SK-N-SH (cell line): ENCODE measurements around the gene PAN2. TPM values are rescaled to one million over a fixed set of nuclear protein-coding genes. Genes with fewer than 3 reads are reported as not detected.

Experiments used
- CTCF ChIA-PET: fragments of 300-600, 350-600 bp; formaldehyde crosslinking; extraction: SDS; loops from one replicate; lab custom pipeline; 2021; lab: Yijun Ruan, JAX
- POLR2A ChIA-PET: fragments of 350-600 bp; sonication (Branson Sonifier 250); formaldehyde crosslinking; extraction: SDS; loops from one replicate; lab custom pipeline; 2020; ENCODE audit warnings: antibody characterized with exemption, inconsistent platforms; lab: Yijun Ruan, JAX
- DNase-seq: peaks from one replicate; pipeline ENCODE4 v3.0.0; 2012
- H2AFZ ChIP-seq: fragments of 200-600 bp; sonication (generic); 2 replicates; pipeline ENCODE4 v1.8.1; 2016; ENCODE audit warnings: antibody characterized with exemption, mild to moderate bottlenecking, low read depth
- H3F3A ChIP-seq: fragments of 200-600 bp; sonication (generic); replicated peaks from 2 replicates; pipeline ENCODE3; 2016; ENCODE audit warnings: antibody characterized with exemption, mild to moderate bottlenecking; ENCODE audit not compliant: insufficient read depth
- H3K27ac ChIP-seq, 2 experiments: fragments of 200-500 bp in 1 of 2; fragments of 200-600 bp in 1 of 2; sonication (Bioruptor generic) in 1 of 2; sonication (generic), shearing (Covaris generic) in 1 of 2; 2 replicates each; pipeline versions ENCODE4 v1.5.1 to v1.6.1; 2014 to 2016; ENCODE audit warnings: low read depth in 2 of 2, inconsistent platforms in 1 of 2, low read length in 1 of 2, mild to moderate bottlenecking in 1 of 2, mixed read lengths in 1 of 2
- H3K27me3 ChIP-seq: fragments of 200-600 bp; sonication (generic), shearing (Covaris generic); 2 replicates; pipeline ENCODE4 v1.6.1; 2016; ENCODE audit warnings: mixed run types; ENCODE audit not compliant: insufficient read depth
- H3K36me3 ChIP-seq, 2 experiments: fragments of 200-500 bp in 1 of 2; fragments of 200-600 bp in 1 of 2; sonication (Bioruptor generic) in 1 of 2; sonication (generic) in 1 of 2; replicated peaks in 1 of 2; 2 replicates each; pipeline versions ENCODE3 to v1.5.1; 2014 to 2016; ENCODE audit warnings: low read length in 1 of 2, mild to moderate bottlenecking in 1 of 2; ENCODE audit not compliant: insufficient read depth in 2 of 2, control insufficient read depth in 1 of 2
- H3K4me1 ChIP-seq, 2 experiments: fragments of 200-500 bp in 1 of 2; fragments of 200-600 bp in 1 of 2; sonication (Bioruptor generic) in 1 of 2; sonication (generic), shearing (Covaris generic) in 1 of 2; 2 replicates each; pipeline versions ENCODE4 v1.5.1 to v1.6.1; 2014 to 2016; ENCODE audit warnings: low read depth in 1 of 2, low read length in 1 of 2, mixed run types in 1 of 2; ENCODE audit not compliant: insufficient read depth in 2 of 2, control insufficient read depth in 1 of 2
- H3K4me2 ChIP-seq: fragments of 200-600 bp; sonication (generic), shearing (Covaris generic); 2 replicates; pipeline ENCODE4 v1.6.1; 2017; ENCODE audit warnings: mixed run types
- H3K4me3 ChIP-seq, 2 experiments: fragments of 200-500 bp in 1 of 2; fragments of 200-600 bp in 1 of 2; sonication (Bioruptor generic) in 1 of 2; sonication (generic), shearing (Covaris generic) in 1 of 2; 2 replicates each; pipeline versions ENCODE4 v1.5.1 to v1.8.1; 2014 to 2016; ENCODE audit warnings: low read depth in 2 of 2, inconsistent platforms in 1 of 2, low read length in 1 of 2, mild to moderate bottlenecking in 1 of 2, mixed read lengths in 1 of 2, moderate library complexity in 1 of 2
- H3K79me2 ChIP-seq: fragments of 200-600 bp; sonication (generic); 2 replicates; pipeline ENCODE4 v1.8.1; 2017; ENCODE audit warnings: mild to moderate bottlenecking; ENCODE audit not compliant: insufficient read depth
- H3K9ac ChIP-seq: fragments of 200-600 bp; sonication (generic); 2 replicates; pipeline ENCODE4 v1.6.1; 2017; ENCODE audit warnings: mixed run types
- H3K9me2 ChIP-seq: fragments of 200-600 bp; sonication (generic); 2 replicates; pipeline ENCODE4 v1.6.1; 2017; ENCODE audit warnings: mixed run types
- H3K9me3 ChIP-seq: fragments of 200-600 bp; sonication (generic); 2 replicates; pipeline ENCODE4 v1.6.1; 2017; ENCODE audit warnings: mixed run types, mild to moderate bottlenecking, moderate library complexity
- H4K20me1 ChIP-seq: fragments of 200-600 bp; sonication (generic); 2 replicates; pipeline ENCODE4 v1.6.1; 2017; ENCODE audit warnings: mild to moderate bottlenecking, mixed run types; ENCODE audit not compliant: insufficient read depth
- FOSL2 ChIP-seq: IDR thresholded peaks from 2 replicates; pipeline ENCODE4 v1.4.0; 2012; ENCODE audit warnings: low read depth, mild to moderate bottlenecking, moderate library complexity, borderline replicate concordance
- JUND ChIP-seq: IDR thresholded peaks from 2 replicates; pipeline ENCODE4 v1.4.0; 2012
- NRF1 ChIP-seq: IDR thresholded peaks from 2 replicates; pipeline ENCODE4 v1.6.1; 2012; ENCODE audit warnings: low read depth, mild to moderate bottlenecking, low read length
- RXRA ChIP-seq: IDR thresholded peaks from 2 replicates; pipeline ENCODE4 v1.4.0; 2012; ENCODE audit warnings: low read depth, mild to moderate bottlenecking, borderline replicate concordance
- TEAD4 ChIP-seq: IDR thresholded peaks from 2 replicates; pipeline ENCODE4 v1.4.0; 2012; ENCODE audit warnings: mild to moderate bottlenecking, borderline replicate concordance; ENCODE audit not compliant: insufficient read depth
- WGBS: methylation state at CpG from one replicate; pipeline ENCODE4 v1.1.6; 2017; ENCODE audit warnings: low lambda C conversion rate; 5-methylcytosine and 5-hydroxymethylcytosine counted together
- polyA plus RNA-seq, 3 experiments: library from polyadenylated mRNA; depleted of rRNA; stranded (reverse); fragments of >200 nt; gene quantifications; 2 replicates each; pipeline ENCODE4 v1.2.3, GENCODE V29; 2012
- TF ChIP-seq, protein P1 (sequence below): IDR thresholded peaks from 2 replicates; pipeline ENCODE4 v1.6.1; 2012; ENCODE audit warnings: mild to moderate bottlenecking, low read depth, low read length, moderate library complexity
- TF ChIP-seq, protein P2 (sequence below): IDR thresholded peaks from 2 replicates; pipeline ENCODE4 v1.4.0; 2012; ENCODE audit warnings: low read depth
- TF ChIP-seq, protein P3 (sequence below): IDR thresholded peaks from 2 replicates; pipeline ENCODE4 v1.4.0; 2012; ENCODE audit warnings: low read depth, borderline replicate concordance
- TF ChIP-seq, protein P4 (sequence below): IDR thresholded peaks from 2 replicates; pipeline ENCODE4 v1.4.0; 2012; ENCODE audit warnings: low read depth, borderline replicate concordance

PAN2 gene
- polyA plus RNA-seq, 1 of the 3 experiments (the other 2 are of a cell fraction), result 37.1 TPM

DNA sequence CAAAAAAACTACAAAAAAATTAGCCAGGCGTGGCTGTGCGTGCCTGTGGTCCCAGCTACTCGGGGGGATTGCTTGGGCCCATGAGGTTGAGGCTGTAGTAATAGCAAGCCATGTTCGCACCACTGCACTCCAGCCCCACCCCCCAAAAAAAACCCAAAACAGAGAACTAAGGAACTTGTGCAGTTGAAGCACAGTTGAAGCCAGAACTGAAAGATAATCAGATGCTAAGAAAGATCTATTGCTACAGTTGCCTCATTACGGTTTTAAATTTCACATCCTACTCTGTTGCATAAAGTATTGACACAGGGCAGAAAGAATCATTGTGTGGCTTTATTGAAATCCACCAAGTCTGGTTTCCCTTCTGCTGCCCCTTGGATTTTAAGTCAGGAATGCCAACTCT is 37.5 kb downstream of the PAN2 start:
- H3K4me3 ChIP-seq, result no peak overlapping the region
- peaks cover 11% of the 10 kb centered on the region for H3F3A ChIP-seq
- DNase-seq, result no peak
- H3K9me2 ChIP-seq, result no peaks in the 10 kb centered on the region
- no peak overlapping the region for H3K9ac ChIP-seq
- H3K36me3 ChIP-seq, result peaks cover 7 to 27% of the 10 kb centered on the region in 2 experiments
- peaks cover 93% of the 10 kb centered on the region for H3K79me2 ChIP-seq
- H3K27ac ChIP-seq, result no peak overlapping the region
- no peak for TF ChIP-seq JUND
- TF ChIP-seq, protein P1, sequence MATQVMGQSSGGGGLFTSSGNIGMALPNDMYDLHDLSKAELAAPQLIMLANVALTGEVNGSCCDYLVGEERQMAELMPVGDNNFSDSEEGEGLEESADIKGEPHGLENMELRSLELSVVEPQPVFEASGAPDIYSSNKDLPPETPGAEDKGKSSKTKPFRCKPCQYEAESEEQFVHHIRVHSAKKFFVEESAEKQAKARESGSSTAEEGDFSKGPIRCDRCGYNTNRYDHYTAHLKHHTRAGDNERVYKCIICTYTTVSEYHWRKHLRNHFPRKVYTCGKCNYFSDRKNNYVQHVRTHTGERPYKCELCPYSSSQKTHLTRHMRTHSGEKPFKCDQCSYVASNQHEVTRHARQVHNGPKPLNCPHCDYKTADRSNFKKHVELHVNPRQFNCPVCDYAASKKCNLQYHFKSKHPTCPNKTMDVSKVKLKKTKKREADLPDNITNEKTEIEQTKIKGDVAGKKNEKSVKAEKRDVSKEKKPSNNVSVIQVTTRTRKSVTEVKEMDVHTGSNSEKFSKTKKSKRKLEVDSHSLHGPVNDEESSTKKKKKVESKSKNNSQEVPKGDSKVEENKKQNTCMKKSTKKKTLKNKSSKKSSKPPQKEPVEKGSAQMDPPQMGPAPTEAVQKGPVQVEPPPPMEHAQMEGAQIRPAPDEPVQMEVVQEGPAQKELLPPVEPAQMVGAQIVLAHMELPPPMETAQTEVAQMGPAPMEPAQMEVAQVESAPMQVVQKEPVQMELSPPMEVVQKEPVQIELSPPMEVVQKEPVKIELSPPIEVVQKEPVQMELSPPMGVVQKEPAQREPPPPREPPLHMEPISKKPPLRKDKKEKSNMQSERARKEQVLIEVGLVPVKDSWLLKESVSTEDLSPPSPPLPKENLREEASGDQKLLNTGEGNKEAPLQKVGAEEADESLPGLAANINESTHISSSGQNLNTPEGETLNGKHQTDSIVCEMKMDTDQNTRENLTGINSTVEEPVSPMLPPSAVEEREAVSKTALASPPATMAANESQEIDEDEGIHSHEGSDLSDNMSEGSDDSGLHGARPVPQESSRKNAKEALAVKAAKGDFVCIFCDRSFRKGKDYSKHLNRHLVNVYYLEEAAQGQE, result no peak
- TF ChIP-seq NRF1, result no peak
- TF ChIP-seq, protein P2, sequence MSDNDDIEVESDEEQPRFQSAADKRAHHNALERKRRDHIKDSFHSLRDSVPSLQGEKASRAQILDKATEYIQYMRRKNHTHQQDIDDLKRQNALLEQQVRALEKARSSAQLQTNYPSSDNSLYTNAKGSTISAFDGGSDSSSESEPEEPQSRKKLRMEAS, result no peak
- TF ChIP-seq, protein P3, sequence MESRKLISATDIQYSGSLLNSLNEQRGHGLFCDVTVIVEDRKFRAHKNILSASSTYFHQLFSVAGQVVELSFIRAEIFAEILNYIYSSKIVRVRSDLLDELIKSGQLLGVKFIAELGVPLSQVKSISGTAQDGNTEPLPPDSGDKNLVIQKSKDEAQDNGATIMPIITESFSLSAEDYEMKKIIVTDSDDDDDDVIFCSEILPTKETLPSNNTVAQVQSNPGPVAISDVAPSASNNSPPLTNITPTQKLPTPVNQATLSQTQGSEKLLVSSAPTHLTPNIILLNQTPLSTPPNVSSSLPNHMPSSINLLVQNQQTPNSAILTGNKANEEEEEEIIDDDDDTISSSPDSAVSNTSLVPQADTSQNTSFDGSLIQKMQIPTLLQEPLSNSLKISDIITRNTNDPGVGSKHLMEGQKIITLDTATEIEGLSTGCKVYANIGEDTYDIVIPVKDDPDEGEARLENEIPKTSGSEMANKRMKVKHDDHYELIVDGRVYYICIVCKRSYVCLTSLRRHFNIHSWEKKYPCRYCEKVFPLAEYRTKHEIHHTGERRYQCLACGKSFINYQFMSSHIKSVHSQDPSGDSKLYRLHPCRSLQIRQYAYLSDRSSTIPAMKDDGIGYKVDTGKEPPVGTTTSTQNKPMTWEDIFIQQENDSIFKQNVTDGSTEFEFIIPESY, result no peak
- TF ChIP-seq, protein P4, sequence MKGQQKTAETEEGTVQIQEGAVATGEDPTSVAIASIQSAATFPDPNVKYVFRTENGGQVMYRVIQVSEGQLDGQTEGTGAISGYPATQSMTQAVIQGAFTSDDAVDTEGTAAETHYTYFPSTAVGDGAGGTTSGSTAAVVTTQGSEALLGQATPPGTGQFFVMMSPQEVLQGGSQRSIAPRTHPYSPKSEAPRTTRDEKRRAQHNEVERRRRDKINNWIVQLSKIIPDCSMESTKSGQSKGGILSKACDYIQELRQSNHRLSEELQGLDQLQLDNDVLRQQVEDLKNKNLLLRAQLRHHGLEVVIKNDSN, result no peak
- TF ChIP-seq TEAD4, result no peak
- no peak for TF ChIP-seq FOSL2
- no peaks in the 10 kb centered on the region for H3K9me3 ChIP-seq
- H2AFZ ChIP-seq, result no peak overlapping the region
- H3K4me2 ChIP-seq, result no peak overlapping the region
- ChIA-PET POLR2A (no interaction called here), CTCF (interaction anchor here (1.0 kb wide), 1 partner anchor 20 kb away, joined by 3 read pairs; the partner anchor contains the start of gene CNPY2)
- H3K4me1 ChIP-seq, result peaks cover 18 to 27% of the 10 kb centered on the region in 2 experiments; a peak in 2 of 4 replicates
- H3K27me3 ChIP-seq, result no peaks in the 10 kb centered on the region
- WGBS, result 93% methylated on average over 5 of the region's 5 CpGs
- peaks cover 58% of the 10 kb centered on the region for H4K20me1 ChIP-seq

DNA sequence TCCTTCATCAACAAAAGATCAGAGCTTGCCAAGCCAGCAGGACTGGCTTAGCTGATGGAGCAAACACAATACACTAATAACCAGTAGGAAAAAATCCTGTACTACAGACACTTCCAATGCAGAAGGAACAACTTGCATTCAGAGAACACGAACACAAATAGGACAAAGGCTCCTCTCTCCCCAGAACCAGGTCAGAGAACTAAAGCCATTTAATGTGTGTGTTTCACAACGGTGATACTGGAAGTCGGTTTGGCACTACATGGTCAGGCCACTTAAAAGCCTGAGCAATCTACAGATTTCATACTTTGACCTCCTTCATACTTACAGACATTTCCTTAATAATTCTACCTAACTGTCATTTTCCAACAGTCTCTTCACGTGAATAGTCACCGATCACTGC is 40.0 kb downstream of the PAN2 start:
- H3K36me3 ChIP-seq, result peaks cover 14 to 44% of the 10 kb centered on the region in 2 experiments
- peaks cover 9 to 20% of the 10 kb centered on the region in 2 experiments; a peak in 2 of 4 replicates for H3K4me1 ChIP-seq
- H3K9ac ChIP-seq, result no peak overlapping the region
- peaks cover 53% of the 10 kb centered on the region for H4K20me1 ChIP-seq
- H3K79me2 ChIP-seq, result peaks cover 100% of the 10 kb centered on the region
- no peak overlapping the region for H3K27ac ChIP-seq
- ChIA-PET CTCF (interaction anchor here (1.3 kb wide), 3 partner anchors 10 to 105 kb away, joined by 3 to 5 read pairs (median 4); partner anchors contain the start of genes ANKRD52 and SMARCC2), POLR2A (no interaction called here)
- TF ChIP-seq RXRA, result no peak
- TF ChIP-seq, protein P1, result no peak
- no peak overlapping the region for H3K4me2 ChIP-seq
- 89% methylated on average over 5 of the region's 5 CpGs for WGBS
- peaks cover 3% of the 10 kb centered on the region for H3F3A ChIP-seq
- no peak for DNase-seq
- H3K9me3 ChIP-seq, result no peaks in the 10 kb centered on the region
- no peaks in the 10 kb centered on the region for H3K27me3 ChIP-seq
- no peak overlapping the region for H3K4me3 ChIP-seq
- no peak overlapping the region for H2AFZ ChIP-seq
- no peaks in the 10 kb centered on the region for H3K9me2 ChIP-seq
